ENCODE measurements around the gene APOBEC3G.
"Not testable (repeated sequence)": the region's sequence is repeated elsewhere in the genome, so short reads cannot be mapped to it uniquely, and the experiment has no call there.

DNA sequence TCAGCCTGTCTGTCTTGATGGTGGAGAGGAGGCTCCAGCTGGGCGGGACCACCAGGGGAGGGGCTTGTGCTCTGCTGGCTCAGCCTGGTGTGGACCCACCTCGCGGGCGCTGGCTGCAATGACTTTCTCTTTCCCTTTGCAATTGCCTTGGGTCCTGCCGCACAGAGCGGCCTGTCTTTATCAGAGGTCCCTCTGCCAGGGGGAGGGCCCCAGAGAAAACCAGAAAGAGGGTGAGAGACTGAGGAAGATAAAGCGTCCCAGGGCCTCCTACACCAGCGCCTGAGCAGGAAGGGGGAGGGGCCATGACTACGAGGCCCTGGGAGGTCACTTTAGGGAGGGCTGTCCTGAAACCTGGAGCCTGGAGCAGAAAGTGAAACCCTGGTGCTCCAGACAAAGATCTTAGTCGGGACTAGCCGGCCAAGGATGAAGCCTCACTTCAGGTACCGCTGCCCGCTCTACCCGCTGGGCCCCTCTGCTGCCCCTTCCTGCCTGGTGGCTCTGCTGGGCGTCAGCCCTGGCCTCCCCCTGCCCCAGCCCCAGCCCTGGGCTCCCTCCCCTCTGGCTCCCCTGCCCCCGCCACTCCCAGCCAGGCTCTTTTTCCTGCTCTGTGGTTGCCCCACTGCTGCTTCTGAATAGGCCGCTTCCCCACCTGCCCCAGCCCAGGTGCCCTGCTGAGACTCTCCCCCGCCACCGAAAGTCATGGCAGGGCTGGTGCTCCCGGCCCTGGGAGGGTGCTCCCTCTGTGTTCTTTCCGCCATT, 36.4 kb upstream of the APOBEC3G start, which contains the start of gene APOBEC3F:
- TF ChIP-seq POLR2AphosphoS5 (IDR thresholded peaks at IDR 0.05) (peak; percentile 41 to 66), POLR2A (IDR thresholded peaks at IDR 0.05; ENCODE audit: low read depth) (peak; percentile 7)
- TF ChIP-seq, protein P1, sequence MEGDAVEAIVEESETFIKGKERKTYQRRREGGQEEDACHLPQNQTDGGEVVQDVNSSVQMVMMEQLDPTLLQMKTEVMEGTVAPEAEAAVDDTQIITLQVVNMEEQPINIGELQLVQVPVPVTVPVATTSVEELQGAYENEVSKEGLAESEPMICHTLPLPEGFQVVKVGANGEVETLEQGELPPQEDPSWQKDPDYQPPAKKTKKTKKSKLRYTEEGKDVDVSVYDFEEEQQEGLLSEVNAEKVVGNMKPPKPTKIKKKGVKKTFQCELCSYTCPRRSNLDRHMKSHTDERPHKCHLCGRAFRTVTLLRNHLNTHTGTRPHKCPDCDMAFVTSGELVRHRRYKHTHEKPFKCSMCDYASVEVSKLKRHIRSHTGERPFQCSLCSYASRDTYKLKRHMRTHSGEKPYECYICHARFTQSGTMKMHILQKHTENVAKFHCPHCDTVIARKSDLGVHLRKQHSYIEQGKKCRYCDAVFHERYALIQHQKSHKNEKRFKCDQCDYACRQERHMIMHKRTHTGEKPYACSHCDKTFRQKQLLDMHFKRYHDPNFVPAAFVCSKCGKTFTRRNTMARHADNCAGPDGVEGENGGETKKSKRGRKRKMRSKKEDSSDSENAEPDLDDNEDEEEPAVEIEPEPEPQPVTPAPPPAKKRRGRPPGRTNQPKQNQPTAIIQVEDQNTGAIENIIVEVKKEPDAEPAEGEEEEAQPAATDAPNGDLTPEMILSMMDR (IDR thresholded peaks at IDR 0.05): peak in 1 of 3 experiments; percentile 13
- TF ChIP-seq EP300 (IDR thresholded peaks at IDR 0.05): not testable (repeated sequence)

Data from esophagus muscularis mucosa (tissue), 4 donors.